ENCODE measurements around the gene RHD. TPM values are rescaled to one million over a fixed set of nuclear protein-coding genes. Genes with fewer than 3 reads are reported as not detected.

RHD gene
- total and polyA plus RNA-seq, 10 donors: 0.03 to 3.9 (median 1.6) TPM; not detected in 3

DNA sequence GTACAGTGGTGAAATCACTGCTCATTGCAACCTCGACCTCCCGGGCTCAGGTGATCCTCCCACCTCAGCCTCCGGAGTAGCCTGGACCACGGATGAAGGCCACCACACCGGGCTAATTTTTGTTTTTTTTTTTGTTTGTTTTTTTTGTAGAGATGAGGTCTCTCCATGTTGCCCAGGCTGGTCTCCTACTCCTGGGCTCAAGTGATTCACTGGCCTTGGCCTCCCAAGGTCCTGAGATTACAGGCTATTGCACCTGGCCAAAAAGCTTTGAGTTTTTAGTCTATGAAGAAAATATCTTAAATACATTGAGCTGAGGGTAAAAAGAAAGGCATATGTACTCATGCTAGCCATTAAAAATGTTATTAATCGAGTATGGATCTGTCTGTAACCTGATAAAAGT lies 69.4 kb downstream of the RHD start:
- H3K4me3 ChIP-seq: no peak overlapping the region
- no peaks in the 10 kb centered on the region for H3K27me3 ChIP-seq (replicated peaks in 1 of 7)
- no peak overlapping the region for H3K27ac ChIP-seq
- no peaks in the 10 kb centered on the region for H3K9me3 ChIP-seq
- WGBS, 5 donors: 75 to 87% (median 83%) methylated on average over 6 of the region's 6 CpGs
- H3K36me3 ChIP-seq: peaks cover 0 to 52% (median 29%) of the 10 kb centered on the region in 6 donors
- no peak for DNase-seq
- peaks cover 19 to 51% (median 34%) of the 10 kb centered on the region in 6 donors for H3K4me1 ChIP-seq
- TF ChIP-seq POLR2A (IDR thresholded peaks at IDR 0.05): no peak
- TF ChIP-seq POLR2AphosphoS5 (IDR thresholded peaks at IDR 0.05): no peak
- TF ChIP-seq, protein P1, sequence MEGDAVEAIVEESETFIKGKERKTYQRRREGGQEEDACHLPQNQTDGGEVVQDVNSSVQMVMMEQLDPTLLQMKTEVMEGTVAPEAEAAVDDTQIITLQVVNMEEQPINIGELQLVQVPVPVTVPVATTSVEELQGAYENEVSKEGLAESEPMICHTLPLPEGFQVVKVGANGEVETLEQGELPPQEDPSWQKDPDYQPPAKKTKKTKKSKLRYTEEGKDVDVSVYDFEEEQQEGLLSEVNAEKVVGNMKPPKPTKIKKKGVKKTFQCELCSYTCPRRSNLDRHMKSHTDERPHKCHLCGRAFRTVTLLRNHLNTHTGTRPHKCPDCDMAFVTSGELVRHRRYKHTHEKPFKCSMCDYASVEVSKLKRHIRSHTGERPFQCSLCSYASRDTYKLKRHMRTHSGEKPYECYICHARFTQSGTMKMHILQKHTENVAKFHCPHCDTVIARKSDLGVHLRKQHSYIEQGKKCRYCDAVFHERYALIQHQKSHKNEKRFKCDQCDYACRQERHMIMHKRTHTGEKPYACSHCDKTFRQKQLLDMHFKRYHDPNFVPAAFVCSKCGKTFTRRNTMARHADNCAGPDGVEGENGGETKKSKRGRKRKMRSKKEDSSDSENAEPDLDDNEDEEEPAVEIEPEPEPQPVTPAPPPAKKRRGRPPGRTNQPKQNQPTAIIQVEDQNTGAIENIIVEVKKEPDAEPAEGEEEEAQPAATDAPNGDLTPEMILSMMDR (IDR thresholded peaks at IDR 0.05 in 8 of 11, conservative IDR thresholded peaks at IDR 0.05 in 3 of 11): no peak
- intact Hi-C loops (cut with DNase I; ENCODE audit: low total_unique reads): loop anchor here (10.0 kb wide), 1 partner anchor 87 kb away; no protein-coding TSS in a partner anchor

DNA sequence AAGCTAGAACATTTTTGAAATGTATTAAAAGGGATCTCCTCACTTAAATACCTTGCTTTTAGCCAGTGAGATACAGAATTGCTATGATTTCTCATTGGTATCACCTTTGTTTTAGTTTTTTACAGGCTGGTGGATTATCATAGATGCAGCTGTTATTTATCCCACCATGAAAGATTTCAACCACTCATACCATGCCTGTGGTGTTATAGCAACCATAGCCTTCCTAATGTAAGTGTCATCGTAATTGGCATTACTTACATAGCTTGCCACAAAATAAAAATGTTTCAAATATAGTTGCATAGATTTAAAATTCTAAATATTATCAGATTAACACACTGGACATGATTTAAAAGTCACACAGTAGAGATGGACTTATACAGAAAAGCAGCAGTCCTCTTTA lies 70.5 kb downstream of the RHD start:
- H3K4me1 ChIP-seq: peaks cover 19 to 54% (median 34%) of the 10 kb centered on the region in 6 donors

DNA sequence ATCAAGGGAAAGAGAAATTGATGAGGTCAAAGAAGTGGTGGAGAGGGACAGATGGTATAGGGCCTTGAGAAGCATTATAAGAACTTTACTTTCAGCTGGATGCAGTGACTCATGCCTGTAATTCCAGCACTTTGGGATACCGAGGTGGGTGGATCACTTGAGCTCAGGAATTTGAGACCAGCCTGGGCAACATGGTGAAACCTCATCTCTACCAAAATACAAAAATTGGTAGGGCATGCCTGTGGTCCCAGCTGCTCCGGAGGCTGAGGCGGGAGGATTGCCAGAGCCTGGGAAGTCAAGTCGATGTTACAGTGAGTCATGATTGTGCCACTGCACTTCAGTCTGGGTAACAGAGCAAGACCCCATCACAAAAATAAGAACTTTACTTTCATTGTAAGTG lies 71.6 kb downstream of the RHD start:
- WGBS, 5 donors: 84 to 93% (median 92%) methylated on average over 4 of the region's 4 CpGs
- intact Hi-C loops (cut with DNase I; ENCODE audit: low total_unique reads): loop anchor here (10.0 kb wide), 1 partner anchor 89 kb away; no protein-coding TSS in a partner anchor
- H3K36me3 ChIP-seq: peaks cover 0 to 73% (median 46%) of the 10 kb centered on the region in 6 donors

More for the DNA sequence above, 70.5 kb downstream of the RHD start:
- DNase-seq: no peak
- Histone ChIP-seq H3K9me3 (no peaks in the 10 kb centered on the region), H3K27ac (no peak overlapping the region), H3K4me3 (no peak overlapping the region), H3K27me3 (replicated peaks in 1 of 7) (no peaks in the 10 kb centered on the region), H3K36me3 (peaks cover 0 to 63% (median 39%) of the 10 kb centered on the region in 6 donors)
- intact Hi-C loops (cut with DNase I; ENCODE audit: low total_unique reads): loop anchor here (10.0 kb wide), 1 partner anchor 88 kb away; no protein-coding TSS in a partner anchor
- 90 to 100% (median 93%) methylated on average over 1 of the region's 1 CpG for WGBS, 5 donors
- TF ChIP-seq, protein P1 (IDR thresholded peaks at IDR 0.05 in 8 of 11, conservative IDR thresholded peaks at IDR 0.05 in 3 of 11): no peak
- TF ChIP-seq POLR2A (IDR thresholded peaks at IDR 0.05) (no peak), POLR2AphosphoS5 (IDR thresholded peaks at IDR 0.05) (no peak)

DNA sequence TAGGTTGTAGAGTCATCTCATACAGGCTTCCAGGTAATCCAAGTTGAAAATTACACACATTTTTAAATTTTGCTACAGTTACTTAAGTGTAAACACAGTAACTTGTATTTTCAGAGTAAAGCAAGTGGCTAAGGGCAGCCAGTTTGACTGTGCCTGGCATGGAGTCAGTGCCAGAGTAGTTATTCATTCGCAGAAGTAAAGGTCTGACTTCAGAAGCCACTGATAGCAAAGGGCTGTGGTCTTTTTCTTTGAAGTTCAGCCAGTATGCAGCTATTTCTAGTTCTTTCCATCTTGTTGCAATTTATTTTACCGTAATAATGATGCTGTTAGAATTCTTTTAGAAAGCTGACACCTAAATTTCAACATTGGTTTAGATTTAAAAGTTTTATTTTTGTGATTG lies 75.2 kb downstream of the RHD start:
- no peak for DNase-seq
- no peak for TF ChIP-seq POLR2A (IDR thresholded peaks at IDR 0.05)
- no peak for TF ChIP-seq POLR2AphosphoS5 (IDR thresholded peaks at IDR 0.05)
- TF ChIP-seq, protein P1 (IDR thresholded peaks at IDR 0.05 in 8 of 11, conservative IDR thresholded peaks at IDR 0.05 in 3 of 11): no peak
- Histone ChIP-seq H3K27ac (no peak overlapping the region), H3K9me3 (no peaks in the 10 kb centered on the region), H3K36me3 (peaks cover 0 to 100% (median 59%) of the 10 kb centered on the region in 6 donors), H3K27me3 (replicated peaks in 1 of 7) (no peaks in the 10 kb centered on the region), H3K4me1 (peaks cover 0 to 16% (median 1%) of the 10 kb centered on the region in 6 donors), H3K4me3 (no peak overlapping the region)
- intact Hi-C loops (cut with DNase I; ENCODE audit: low total_unique reads): loop anchor here (10.0 kb wide), 1 partner anchor 93 kb away; no protein-coding TSS in a partner anchor
- WGBS, 5 donors: 89 to 97% (median 91%) methylated on average over 2 of the region's 2 CpGs

More for the DNA sequence above, 71.6 kb downstream of the RHD start:
- no peak for DNase-seq
- Histone ChIP-seq H3K4me3 (no peak overlapping the region), H3K9me3 (no peaks in the 10 kb centered on the region), H3K4me1 (peaks cover 19 to 52% (median 33%) of the 10 kb centered on the region in 6 donors), H3K27me3 (replicated peaks in 1 of 7) (no peaks in the 10 kb centered on the region), H3K27ac (no peak overlapping the region)
- TF ChIP-seq POLR2AphosphoS5 (IDR thresholded peaks at IDR 0.05) (no peak), POLR2A (IDR thresholded peaks at IDR 0.05) (no peak)
- TF ChIP-seq, protein P1 (IDR thresholded peaks at IDR 0.05 in 8 of 11, conservative IDR thresholded peaks at IDR 0.05 in 3 of 11): no peak

Data from spleen (tissue), 11 donors.